Keratinocyte (primary cell): ENCODE measurements around the gene NME3. TPM values are rescaled to one million over a fixed set of nuclear protein-coding genes. Genes with fewer than 3 reads are reported as not detected.

Source experiments
- DNase-seq: peaks from one replicate; pipeline ENCODE4 v3.0.0-alpha.2; 2011; ENCODE audit warnings: low read depth, missing footprints, low spot score
- FAIRE-seq: peaks from 2 replicates; lab custom pipeline; 2011; peaks lifted over from hg19 to GRCh38; lab: Jason Lieb, UNC
- H2AFZ ChIP-seq: 2 replicates; pipeline ENCODE4 v1.6.0; 2012; ENCODE audit warnings: low read length, control low read depth, inconsistent platforms; ENCODE audit not compliant: control insufficient read depth
- H3K27ac ChIP-seq: 2 replicates; pipeline ENCODE4 v1.5.1; 2011; ENCODE audit warnings: low read length; ENCODE audit not compliant: control insufficient read depth, insufficient read depth
- H3K27me3 ChIP-seq: 3 replicates; pipeline ENCODE4 v1.6.0; 2011; ENCODE audit warnings: low read length; ENCODE audit not compliant: control insufficient read depth, insufficient read depth; ENCODE audit errors: extremely low read depth
- H3K36me3 ChIP-seq, 2 experiments: 2 replicates in 1 of 2; 3 replicates in 1 of 2; pipeline ENCODE4 v1.5.1; 2011; ENCODE audit warnings: low read length in 2 of 2, mild to moderate bottlenecking in 1 of 2; ENCODE audit not compliant: control insufficient read depth in 2 of 2, insufficient read depth in 2 of 2; ENCODE audit errors: extremely low read depth in 1 of 2
- H3K4me1 ChIP-seq: 3 replicates; pipeline ENCODE4 v1.5.1; 2011; ENCODE audit warnings: low read length; ENCODE audit not compliant: control insufficient read depth, insufficient read depth; ENCODE audit errors: extremely low read depth
- H3K4me2 ChIP-seq: 3 replicates; pipeline ENCODE4 v1.6.0; 2011; ENCODE audit warnings: low read depth, low read length; ENCODE audit not compliant: control insufficient read depth, insufficient read depth; ENCODE audit errors: extremely low read depth
- H3K4me3 ChIP-seq, 3 experiments: fragments of 200-600 bp in 1 of 3; sonication (generic) in 1 of 3; 2 replicates in 2 of 3; 3 replicates in 1 of 3; pipeline ENCODE4 v1.5.1; 2011 to 2016; ENCODE audit warnings: low read length in 3 of 3, mild to moderate bottlenecking in 3 of 3, control low read depth in 2 of 3, inconsistent platforms in 1 of 3, low read depth in 1 of 3, mixed read lengths in 1 of 3, mixed run types in 1 of 3, moderate library complexity in 1 of 3; ENCODE audit not compliant: control insufficient read depth in 2 of 3, insufficient read depth in 2 of 3; ENCODE audit errors: extremely low read depth in 1 of 3
- H3K79me2 ChIP-seq: 2 replicates; pipeline ENCODE4 v1.6.0; 2012; ENCODE audit warnings: low read length; ENCODE audit not compliant: control insufficient read depth, insufficient read depth
- H3K9ac ChIP-seq: 3 replicates; pipeline ENCODE4 v1.6.0; 2011; ENCODE audit warnings: low read length; ENCODE audit not compliant: control insufficient read depth, insufficient read depth; ENCODE audit errors: extremely low read depth
- H3K9me1 ChIP-seq: 3 replicates; pipeline ENCODE4 v1.6.0; 2011; ENCODE audit warnings: low read length; ENCODE audit not compliant: control insufficient read depth, insufficient read depth; ENCODE audit errors: extremely low read depth
- H3K9me3 ChIP-seq: 2 replicates; pipeline ENCODE4 v1.5.1; 2012; ENCODE audit warnings: low read depth, low read length; ENCODE audit not compliant: control insufficient read depth
- H4K20me1 ChIP-seq: 3 replicates; pipeline ENCODE4 v1.6.0; 2011; ENCODE audit warnings: low read length; ENCODE audit not compliant: control insufficient read depth, insufficient read depth; ENCODE audit errors: extremely low read depth
- CTCF ChIP-seq, 3 experiments: IDR thresholded peaks in 1 of 3; conservative IDR thresholded peaks in 1 of 3; optimal IDR thresholded peaks in 1 of 3; 2 replicates in 2 of 3; 3 replicates in 1 of 3; pipeline versions ENCODE3 to v1.5.1; 2011; ENCODE audit warnings: low read length in 3 of 3, mild to moderate bottlenecking in 3 of 3, moderate library complexity in 2 of 3, control low read depth in 1 of 3, inconsistent platforms in 1 of 3; ENCODE audit not compliant: insufficient read depth in 2 of 3; ENCODE audit errors: extremely low read depth in 1 of 3
- EZH2 ChIP-seq: IDR thresholded peaks from one replicate; pipeline ENCODE4 v1.6.1; 2012; ENCODE audit warnings: inconsistent platforms, mild to moderate bottlenecking, low read length, moderate library complexity
- dilution Hi-C: fragments of 300-500 bp; cut with MboI; formaldehyde crosslinking; loops from one replicate; pipeline ENCODE4 v1.7.0; 2020; ENCODE audit warnings: low sequenced_read_pairs; ENCODE audit not compliant: extremely low pct_ligation_motif_present
- polyA plus RNA-seq, 5 experiments: library from polyadenylated mRNA; depleted of rRNA in 3 of 5; stranded (reverse) in 3 of 5; stranded (forward) in 1 of 5; unstranded in 1 of 5; fragments of >200 nt; gene quantifications; 1 replicate in 1 of 5; 2 replicates in 3 of 5; 3 replicates in 1 of 5; pipeline versions ENCODE4 v1.2.1 to v1.2.3, GENCODE V29; 2011 to 2012; ENCODE audit warnings: missing spikeins in 2 of 5, low read depth in 1 of 5, low replicate concordance in 1 of 5

Gene NME3
- polyA plus RNA-seq, 1 donor (not counting 4 experiments of a cell fraction or from before 2014, with no cell fraction given), result 10.1 TPM

- DNase-seq, result no peak
- Histone ChIP-seq H3K36me3 (peaks cover 0 to 14% of the 10 kb centered on the region in 2 experiments), H3K9ac (no peak overlapping the region), H3K9me3 (no peaks in the 10 kb centered on the region), H3K79me2 (no peaks in the 10 kb centered on the region), H3K9me1 (no peaks in the 10 kb centered on the region), H4K20me1 (no peaks in the 10 kb centered on the region), H3K27ac (no peak overlapping the region), H2AFZ (no peak overlapping the region), H3K4me1 (no peaks in the 10 kb centered on the region), H3K4me2 (no peak overlapping the region), H3K27me3 (no peaks in the 10 kb centered on the region), H3K4me3 (no peak overlapping the region)
- no peak for FAIRE-seq
- dilution Hi-C loops, result no loop called here
- TF ChIP-seq EZH2 (no peak), CTCF (optimal IDR thresholded peaks at IDR 0.05 in 1 of 3, IDR thresholded peaks at IDR 0.05 in 1 of 3, conservative IDR thresholded peaks at IDR 0.05 in 1 of 3; ENCODE audit: extremely low read depth in 1 of 3, insufficient read depth in 2 of 3, low read length in 3 of 3) (no peak)
Measured at GRCh38 chr16:1816396-1817275, 45.3 kb upstream of the NME3 start.

GRCh38 chr16:1815461-1815860 is 44.1 kb upstream of the NME3 start:
- Histone ChIP-seq H3K4me2 (no peak overlapping the region), H3K9ac (no peak overlapping the region), H4K20me1 (no peaks in the 10 kb centered on the region), H3K4me1 (no peaks in the 10 kb centered on the region), H3K9me1 (no peaks in the 10 kb centered on the region), H3K4me3 (no peak overlapping the region), H3K36me3 (peaks cover 0 to 14% of the 10 kb centered on the region in 2 experiments), H3K9me3 (no peaks in the 10 kb centered on the region), H3K27me3 (no peaks in the 10 kb centered on the region), H2AFZ (no peak overlapping the region), H3K27ac (no peak overlapping the region), H3K79me2 (no peaks in the 10 kb centered on the region)
- TF ChIP-seq EZH2 (no peak), CTCF (optimal IDR thresholded peaks at IDR 0.05 in 1 of 3, IDR thresholded peaks at IDR 0.05 in 1 of 3, conservative IDR thresholded peaks at IDR 0.05 in 1 of 3; ENCODE audit: extremely low read depth in 1 of 3, insufficient read depth in 2 of 3, low read length in 3 of 3) (no peak)
- no peak for DNase-seq
- dilution Hi-C loops, result no loop called here
- FAIRE-seq, result no peak
